Glutamatergic neuron (in vitro differentiated cells): Measurements from ENCODE around the gene IPPK. TPM values are rescaled to one million over a fixed set of nuclear protein-coding genes. Genes with fewer than 3 reads are reported as not detected.

Source experiments
- DNase-seq: peaks from one replicate; pipeline ENCODE4 v3.0.0; 2022
- H3K27ac Mint-ChIP-seq: one replicate; pipeline ENCODE4 v1.8.0; 2020; ENCODE audit warnings: mild to moderate bottlenecking, mixed read lengths, inconsistent platforms; ENCODE audit not compliant: unreplicated experiment
- H3K27me3 Mint-ChIP-seq: one replicate; pipeline ENCODE4 v1.8.0; 2020; ENCODE audit warnings: mild to moderate bottlenecking, moderate library complexity, mixed read lengths, inconsistent platforms; ENCODE audit not compliant: unreplicated experiment
- H3K36me3 Mint-ChIP-seq: one replicate; pipeline ENCODE4 v1.8.0; 2020; ENCODE audit warnings: mild to moderate bottlenecking, mixed read lengths, inconsistent platforms; ENCODE audit not compliant: unreplicated experiment
- H3K4me1 Mint-ChIP-seq: one replicate; pipeline ENCODE4 v1.8.0; 2020; ENCODE audit warnings: mild to moderate bottlenecking, low read depth, mixed read lengths, inconsistent platforms; ENCODE audit not compliant: unreplicated experiment
- H3K4me3 Mint-ChIP-seq: one replicate; pipeline ENCODE4 v1.8.0; 2020; ENCODE audit warnings: mild to moderate bottlenecking, mixed read lengths, inconsistent platforms; ENCODE audit not compliant: unreplicated experiment
- H3K9me3 Mint-ChIP-seq: one replicate; pipeline ENCODE4 v1.8.0; 2020; ENCODE audit warnings: mild to moderate bottlenecking, moderate library complexity, mixed read lengths, inconsistent platforms; ENCODE audit not compliant: unreplicated experiment
- CTCF ChIP-seq: fragments of 200-600 bp; sonication (generic); IDR thresholded peaks from one replicate; pipeline ENCODE4 v1.5.0; 2021; ENCODE audit not compliant: partially characterized antibody, unreplicated experiment
- total RNA-seq: library from RNA; stranded (reverse); fragmentation: NEBNext Ultra II Directional; extraction: Animal tissue kit (Norgen Biotek cat#: 25700); gene quantifications from one replicate; pipeline ENCODE4 v1.2.1, GENCODE V29; 2021; ENCODE audit not compliant: unreplicated experiment

The IPPK gene
- total RNA-seq, 1 donor from 2014 or later = 7.0 TPM

GRCh38 chr9:92658611-92659010 is 11.3 kb downstream of the IPPK start:
- no peak for DNase-seq
- Mint-ChIP-seq H3K27ac (no peak overlapping the region), H3K27me3 (peaks cover 3% of the 10 kb centered on the region), H3K36me3 (peaks cover 6% of the 10 kb centered on the region), H3K9me3 (peaks cover 2% of the 10 kb centered on the region), H3K4me1 (peaks cover 4% of the 10 kb centered on the region), H3K4me3 (no peak overlapping the region)
- TF ChIP-seq CTCF = no peak

- peaks cover 6% of the 10 kb centered on the region for H3K36me3 Mint-ChIP-seq
- peaks cover 3% of the 10 kb centered on the region for H3K27me3 Mint-ChIP-seq
- no peak overlapping the region for H3K4me3 Mint-ChIP-seq
- TF ChIP-seq CTCF = no peak
- H3K9me3 Mint-ChIP-seq = peaks cover 2% of the 10 kb centered on the region
- H3K27ac Mint-ChIP-seq = no peak overlapping the region
- no peak for DNase-seq
- H3K4me1 Mint-ChIP-seq = peaks cover 4% of the 10 kb centered on the region
Measured at GRCh38 chr9:92658176-92658575, 11.8 kb downstream of the IPPK start.

GRCh38 chr9:92657296-92658094 is 12.4 kb downstream of the IPPK start:
- Mint-ChIP-seq H3K9me3 (peaks cover 2% of the 10 kb centered on the region), H3K27me3 (peaks cover 6% of the 10 kb centered on the region), H3K4me1 (peaks cover 4% of the 10 kb centered on the region), H3K36me3 (peaks cover 6% of the 10 kb centered on the region), H3K4me3 (no peak overlapping the region), H3K27ac (no peak overlapping the region)
- DNase-seq = no peak
- TF ChIP-seq CTCF = no peak

- Mint-ChIP-seq H3K4me3 (no peak overlapping the region), H3K27me3 (peaks cover 6% of the 10 kb centered on the region), H3K36me3 (peaks cover 6% of the 10 kb centered on the region), H3K27ac (no peak overlapping the region), H3K9me3 (peaks cover 3% of the 10 kb centered on the region), H3K4me1 (peaks cover 4% of the 10 kb centered on the region)
- DNase-seq = no peak
- TF ChIP-seq CTCF = no peak
Measured at GRCh38 chr9:92656537-92656925, 13.4 kb downstream of the IPPK start.

GRCh38 chr9:92655896-92656536 is 13.9 kb downstream of the IPPK start:
- Mint-ChIP-seq H3K36me3 (peaks cover 6% of the 10 kb centered on the region), H3K27ac (no peak overlapping the region), H3K4me3 (no peak overlapping the region), H3K27me3 (peaks cover 7% of the 10 kb centered on the region), H3K9me3 (peaks cover 2% of the 10 kb centered on the region), H3K4me1 (peaks cover 4% of the 10 kb centered on the region)
- no peak for DNase-seq
- no peak for TF ChIP-seq CTCF
